ENCODE data around the gene ADAMTS17. TPM values are rescaled to one million over a fixed set of nuclear protein-coding genes. Genes with fewer than 3 reads are reported as not detected.

The ADAMTS17 gene
- total RNA-seq, 1 donor from 2014 or later, result 4.8 TPM

DNA sequence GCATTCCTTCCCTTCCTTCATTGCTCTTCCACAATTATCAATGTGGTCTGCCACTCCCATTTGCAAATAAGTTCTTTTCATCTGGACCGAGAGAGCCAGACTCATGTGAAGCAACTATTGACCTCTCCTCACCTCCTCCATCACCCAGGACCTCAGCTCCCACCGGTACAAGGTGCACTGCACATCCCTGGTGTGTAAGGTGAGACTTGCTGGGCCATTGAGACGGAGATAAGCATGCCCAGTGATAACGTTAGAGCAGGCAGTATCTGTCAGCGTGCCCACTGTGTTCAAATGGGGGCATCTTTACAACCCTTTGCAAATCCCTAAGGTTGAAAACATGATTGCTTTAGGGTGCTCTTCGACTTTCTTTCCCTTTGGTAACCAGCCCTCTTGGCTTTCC is 154.8 kb downstream of the ADAMTS17 start:
- no peak for DNase-seq (ENCODE audit: low spot score)
- TF ChIP-seq CTCF (IDR thresholded peaks at IDR 0.05; ENCODE audit: unreplicated experiment), result no peak
- Mint-ChIP-seq H3K4me1 (ENCODE audit: unreplicated experiment) (peaks cover 10% of the 10 kb centered on the region), H3K27ac (ENCODE audit: unreplicated experiment) (no peak overlapping the region), H3K36me3 (ENCODE audit: low read depth, unreplicated experiment) (peaks cover 9% of the 10 kb centered on the region), H3K4me3 (ENCODE audit: unreplicated experiment) (no peak overlapping the region), H3K27me3 (ENCODE audit: unreplicated experiment) (peaks cover 2% of the 10 kb centered on the region), H3K9me3 (ENCODE audit: unreplicated experiment) (no peaks in the 10 kb centered on the region)

GRCh38 chr15:100186366-100186765 is 155.4 kb downstream of the ADAMTS17 start:
- no peak for DNase-seq (ENCODE audit: low spot score)
- H3K27ac Mint-ChIP-seq (ENCODE audit: unreplicated experiment), result no peak overlapping the region
- H3K4me3 Mint-ChIP-seq (ENCODE audit: unreplicated experiment), result no peak overlapping the region
- peaks cover 6% of the 10 kb centered on the region for H3K4me1 Mint-ChIP-seq (ENCODE audit: unreplicated experiment)
- no peaks in the 10 kb centered on the region for H3K9me3 Mint-ChIP-seq (ENCODE audit: unreplicated experiment)
- peaks cover 9% of the 10 kb centered on the region for H3K36me3 Mint-ChIP-seq (ENCODE audit: low read depth, unreplicated experiment)
- peaks cover 2% of the 10 kb centered on the region for H3K27me3 Mint-ChIP-seq (ENCODE audit: unreplicated experiment)
- no peak for TF ChIP-seq CTCF (IDR thresholded peaks at IDR 0.05; ENCODE audit: unreplicated experiment)

- Mint-ChIP-seq H3K27ac (ENCODE audit: unreplicated experiment) (no peak overlapping the region), H3K9me3 (ENCODE audit: unreplicated experiment) (no peaks in the 10 kb centered on the region), H3K4me3 (ENCODE audit: unreplicated experiment) (no peak overlapping the region), H3K27me3 (ENCODE audit: unreplicated experiment) (peaks cover 2% of the 10 kb centered on the region), H3K4me1 (ENCODE audit: unreplicated experiment) (no peaks in the 10 kb centered on the region), H3K36me3 (ENCODE audit: low read depth, unreplicated experiment) (peaks cover 5% of the 10 kb centered on the region)
- TF ChIP-seq CTCF (IDR thresholded peaks at IDR 0.05; ENCODE audit: unreplicated experiment), result no peak
- DNase-seq (ENCODE audit: low spot score), result no peak
Measured at GRCh38 chr15:100183921-100184495, 157.8 kb downstream of the ADAMTS17 start.

DNA sequence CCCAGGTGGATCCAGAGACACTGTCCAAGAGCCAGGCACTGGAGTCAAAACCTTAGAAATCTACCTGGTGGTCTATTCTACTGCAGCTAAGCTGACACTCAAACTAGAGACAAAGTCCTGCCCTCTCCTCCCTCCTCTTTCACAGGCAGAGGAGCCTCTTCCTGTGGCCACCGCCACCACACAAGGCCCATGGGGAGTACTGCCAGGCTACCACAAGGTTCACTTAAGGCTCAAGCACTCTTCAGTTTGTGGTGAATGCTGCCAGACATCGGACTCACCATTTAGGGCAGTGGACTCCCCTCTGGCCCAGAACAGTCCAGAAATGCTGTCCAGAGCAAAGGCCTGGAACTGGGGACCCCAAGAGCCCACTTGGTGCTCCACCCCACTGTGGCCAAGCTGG is 160.9 kb downstream of the ADAMTS17 start:
- no peak for TF ChIP-seq CTCF (IDR thresholded peaks at IDR 0.05; ENCODE audit: unreplicated experiment)
- Mint-ChIP-seq H3K36me3 (ENCODE audit: low read depth, unreplicated experiment) (no peaks in the 10 kb centered on the region), H3K4me3 (ENCODE audit: unreplicated experiment) (no peak overlapping the region), H3K9me3 (ENCODE audit: unreplicated experiment) (no peaks in the 10 kb centered on the region), H3K4me1 (ENCODE audit: unreplicated experiment) (no peaks in the 10 kb centered on the region), H3K27me3 (ENCODE audit: unreplicated experiment) (no peaks in the 10 kb centered on the region), H3K27ac (ENCODE audit: unreplicated experiment) (no peak overlapping the region)
- no peak for DNase-seq (ENCODE audit: low spot score)

DNA sequence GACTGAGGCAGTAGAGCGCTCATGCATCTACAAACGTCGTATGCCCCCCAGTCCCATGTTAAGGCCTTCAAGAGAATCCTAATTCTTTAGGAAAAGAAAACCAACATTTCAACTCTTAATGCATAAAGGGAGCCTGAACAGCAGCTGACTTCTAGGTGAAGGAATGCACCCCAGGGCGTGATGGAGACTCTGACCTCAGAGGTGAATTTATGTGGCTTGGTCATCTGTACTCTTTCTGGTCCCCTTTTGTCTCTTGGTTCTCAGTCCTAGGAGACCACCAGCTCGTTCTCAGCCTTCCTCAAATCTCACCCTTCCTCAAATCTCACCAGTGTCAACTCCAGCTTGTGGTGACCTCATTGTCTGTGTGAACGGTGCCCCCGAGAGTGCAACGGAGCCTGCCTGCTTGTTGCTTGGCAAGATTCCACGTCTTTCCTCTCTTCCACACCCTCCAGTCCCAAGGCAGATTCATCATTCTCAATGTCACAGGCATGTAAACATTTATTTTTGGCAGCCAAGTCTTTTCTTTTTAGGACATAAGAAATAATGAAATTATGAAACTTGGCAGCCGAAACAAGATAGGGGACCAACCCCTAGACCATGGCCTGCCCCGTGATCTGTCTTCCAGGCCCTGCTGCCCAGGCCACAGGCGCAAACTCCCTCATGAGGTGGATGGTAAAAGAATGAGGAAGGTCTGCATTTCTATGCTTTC is 166.2 kb downstream of the ADAMTS17 start:
- TF ChIP-seq CTCF (IDR thresholded peaks at IDR 0.05; ENCODE audit: unreplicated experiment), result no peak
- no peak for DNase-seq (ENCODE audit: low spot score)
- peaks cover 2% of the 10 kb centered on the region for H3K27me3 Mint-ChIP-seq (ENCODE audit: unreplicated experiment)
- H3K36me3 Mint-ChIP-seq (ENCODE audit: low read depth, unreplicated experiment), result no peaks in the 10 kb centered on the region
- H3K4me3 Mint-ChIP-seq (ENCODE audit: unreplicated experiment), result no peak overlapping the region
- H3K9me3 Mint-ChIP-seq (ENCODE audit: unreplicated experiment), result no peaks in the 10 kb centered on the region
- no peaks in the 10 kb centered on the region for H3K4me1 Mint-ChIP-seq (ENCODE audit: unreplicated experiment)
- H3K27ac Mint-ChIP-seq (ENCODE audit: unreplicated experiment), result no peak overlapping the region
